GM10266 (cell line): ENCODE data around the gene RARS2.

Source experiments
- DNase-seq: peaks from one replicate; pipeline ENCODE4 v3.0.0; 2012; ENCODE audit errors: extremely low spot score
- CTCF ChIP-seq: IDR thresholded peaks from 2 replicates; pipeline ENCODE4 v1.5.1; 2012; ENCODE audit warnings: mild to moderate bottlenecking, low read depth; ENCODE audit not compliant: control insufficient read depth, insufficient read depth; ENCODE audit errors: missing control alignments

RARS2 gene

GRCh38 chr6:87555506-87555905 lies 34.3 kb downstream of the RARS2 start:
- DNase-seq, result no peak
- no peak for TF ChIP-seq CTCF

- DNase-seq, result no peak
- TF ChIP-seq CTCF, result no peak
Observed at GRCh38 chr6:87553159-87553765, 36.5 kb downstream of the RARS2 start.

GRCh38 chr6:87551799-87552198 lies 38.0 kb downstream of the RARS2 start:
- no peak for DNase-seq
- no peak for TF ChIP-seq CTCF

GRCh38 chr6:87544474-87544735 lies 45.4 kb downstream of the RARS2 start:
- no peak for DNase-seq

GRCh38 chr6:87543696-87544473 lies 45.9 kb downstream of the RARS2 start:
- TF ChIP-seq CTCF, result no peak
- no peak for DNase-seq

More at GRCh38 chr6:87544474-87544735, 45.4 kb downstream of the RARS2 start:
- no peak for TF ChIP-seq CTCF

- no peak for TF ChIP-seq CTCF
- no peak for DNase-seq
Observed at GRCh38 chr6:87541744-87542143, 48.0 kb downstream of the RARS2 start.

GRCh38 chr6:87541041-87541440 lies 48.7 kb downstream of the RARS2 start:
- TF ChIP-seq CTCF, result no peak
- DNase-seq, result no peak
